ENCODE measurements around the gene DDO. TPM values are rescaled to one million over a fixed set of nuclear protein-coding genes. Genes with fewer than 3 reads are reported as not detected.

Gene DDO
- total RNA-seq, 1 experiment from 2014 or later = 0.39 TPM

DNA sequence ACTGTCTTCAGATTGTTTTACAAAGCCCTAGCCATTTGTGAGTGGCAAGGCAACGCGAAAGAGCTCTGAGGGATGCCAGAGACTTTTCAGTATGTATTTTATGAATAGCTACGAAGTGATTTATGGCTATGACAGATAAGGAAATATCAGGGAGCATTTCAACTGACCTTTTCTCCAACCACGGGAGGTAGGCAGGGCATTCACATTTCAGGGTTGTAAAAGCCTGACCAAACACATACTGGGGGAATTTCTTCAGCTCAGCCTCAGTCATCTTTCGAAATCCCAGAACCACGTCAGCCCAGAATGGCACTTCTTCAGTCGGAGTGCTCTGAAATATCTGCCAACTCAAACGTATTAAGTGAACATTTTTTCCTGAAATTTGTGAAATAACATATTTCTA is 10.8 kb downstream of the DDO start:
- in situ Hi-C loops (cut with HindIII; ENCODE audit: low pct_unique_long_range_greater_than_20kb, low sequenced_read_pairs) (no loop called here), intact Hi-C loops (cut with micrococcal nuclease; ENCODE audit: unreplicated experiment) (no loop called here)
- BruUV-seq (replicated peaks) = no TSS peak
- POLR2A ChIA-PET = no interaction called here
- DNase-seq (ENCODE audit: low read depth, low spot score) = no peak
- no peak overlapping the region for H3K27ac ChIP-seq (ENCODE audit: low read length)
- peaks cover 23% of the 10 kb centered on the region; the same call in 1 of the 2 replicates for H3K27me3 ChIP-seq (ENCODE audit: control insufficient read depth, insufficient read depth, low read length)
- TF ChIP-seq, protein P1, sequence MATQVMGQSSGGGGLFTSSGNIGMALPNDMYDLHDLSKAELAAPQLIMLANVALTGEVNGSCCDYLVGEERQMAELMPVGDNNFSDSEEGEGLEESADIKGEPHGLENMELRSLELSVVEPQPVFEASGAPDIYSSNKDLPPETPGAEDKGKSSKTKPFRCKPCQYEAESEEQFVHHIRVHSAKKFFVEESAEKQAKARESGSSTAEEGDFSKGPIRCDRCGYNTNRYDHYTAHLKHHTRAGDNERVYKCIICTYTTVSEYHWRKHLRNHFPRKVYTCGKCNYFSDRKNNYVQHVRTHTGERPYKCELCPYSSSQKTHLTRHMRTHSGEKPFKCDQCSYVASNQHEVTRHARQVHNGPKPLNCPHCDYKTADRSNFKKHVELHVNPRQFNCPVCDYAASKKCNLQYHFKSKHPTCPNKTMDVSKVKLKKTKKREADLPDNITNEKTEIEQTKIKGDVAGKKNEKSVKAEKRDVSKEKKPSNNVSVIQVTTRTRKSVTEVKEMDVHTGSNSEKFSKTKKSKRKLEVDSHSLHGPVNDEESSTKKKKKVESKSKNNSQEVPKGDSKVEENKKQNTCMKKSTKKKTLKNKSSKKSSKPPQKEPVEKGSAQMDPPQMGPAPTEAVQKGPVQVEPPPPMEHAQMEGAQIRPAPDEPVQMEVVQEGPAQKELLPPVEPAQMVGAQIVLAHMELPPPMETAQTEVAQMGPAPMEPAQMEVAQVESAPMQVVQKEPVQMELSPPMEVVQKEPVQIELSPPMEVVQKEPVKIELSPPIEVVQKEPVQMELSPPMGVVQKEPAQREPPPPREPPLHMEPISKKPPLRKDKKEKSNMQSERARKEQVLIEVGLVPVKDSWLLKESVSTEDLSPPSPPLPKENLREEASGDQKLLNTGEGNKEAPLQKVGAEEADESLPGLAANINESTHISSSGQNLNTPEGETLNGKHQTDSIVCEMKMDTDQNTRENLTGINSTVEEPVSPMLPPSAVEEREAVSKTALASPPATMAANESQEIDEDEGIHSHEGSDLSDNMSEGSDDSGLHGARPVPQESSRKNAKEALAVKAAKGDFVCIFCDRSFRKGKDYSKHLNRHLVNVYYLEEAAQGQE (IDR thresholded peaks at IDR 0.05; ENCODE audit: insufficient read depth in 1 of 2, low read depth in 2 of 2, low read length in 1 of 2) = no peak
- TF ChIP-seq, protein P2, sequence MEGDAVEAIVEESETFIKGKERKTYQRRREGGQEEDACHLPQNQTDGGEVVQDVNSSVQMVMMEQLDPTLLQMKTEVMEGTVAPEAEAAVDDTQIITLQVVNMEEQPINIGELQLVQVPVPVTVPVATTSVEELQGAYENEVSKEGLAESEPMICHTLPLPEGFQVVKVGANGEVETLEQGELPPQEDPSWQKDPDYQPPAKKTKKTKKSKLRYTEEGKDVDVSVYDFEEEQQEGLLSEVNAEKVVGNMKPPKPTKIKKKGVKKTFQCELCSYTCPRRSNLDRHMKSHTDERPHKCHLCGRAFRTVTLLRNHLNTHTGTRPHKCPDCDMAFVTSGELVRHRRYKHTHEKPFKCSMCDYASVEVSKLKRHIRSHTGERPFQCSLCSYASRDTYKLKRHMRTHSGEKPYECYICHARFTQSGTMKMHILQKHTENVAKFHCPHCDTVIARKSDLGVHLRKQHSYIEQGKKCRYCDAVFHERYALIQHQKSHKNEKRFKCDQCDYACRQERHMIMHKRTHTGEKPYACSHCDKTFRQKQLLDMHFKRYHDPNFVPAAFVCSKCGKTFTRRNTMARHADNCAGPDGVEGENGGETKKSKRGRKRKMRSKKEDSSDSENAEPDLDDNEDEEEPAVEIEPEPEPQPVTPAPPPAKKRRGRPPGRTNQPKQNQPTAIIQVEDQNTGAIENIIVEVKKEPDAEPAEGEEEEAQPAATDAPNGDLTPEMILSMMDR (IDR thresholded peaks at IDR 0.05) = no peak
- TF ChIP-seq SIN3A (IDR thresholded peaks at IDR 0.05; ENCODE audit: borderline replicate concordance, insufficient read depth, low read depth, low read length) (no peak), POLR2AphosphoS5 (IDR thresholded peaks at IDR 0.05; ENCODE audit: low read depth, low read length) (no peak), TCF7L2 (IDR thresholded peaks at IDR 0.05; ENCODE audit: low read depth, low read length) (no peak)
- no peak overlapping the region for H3K4me3 ChIP-seq (ENCODE audit: low read depth in 2 of 2, low read length in 2 of 2)
- no peaks in the 10 kb centered on the region for H3K36me3 ChIP-seq (ENCODE audit: control insufficient read depth, insufficient read depth, low read length)
- CTCF ChIA-PET = no interaction called here
- no peaks in the 10 kb centered on the region; the same call in 1 of the 2 replicates for H3K4me1 ChIP-seq (ENCODE audit: control insufficient read depth, insufficient read depth, low read length)
- H3K9me3 ChIP-seq (ENCODE audit: control insufficient read depth, insufficient read depth, low read depth, low read length) = no peaks in the 10 kb centered on the region
- no peak for ATAC-seq

DNA sequence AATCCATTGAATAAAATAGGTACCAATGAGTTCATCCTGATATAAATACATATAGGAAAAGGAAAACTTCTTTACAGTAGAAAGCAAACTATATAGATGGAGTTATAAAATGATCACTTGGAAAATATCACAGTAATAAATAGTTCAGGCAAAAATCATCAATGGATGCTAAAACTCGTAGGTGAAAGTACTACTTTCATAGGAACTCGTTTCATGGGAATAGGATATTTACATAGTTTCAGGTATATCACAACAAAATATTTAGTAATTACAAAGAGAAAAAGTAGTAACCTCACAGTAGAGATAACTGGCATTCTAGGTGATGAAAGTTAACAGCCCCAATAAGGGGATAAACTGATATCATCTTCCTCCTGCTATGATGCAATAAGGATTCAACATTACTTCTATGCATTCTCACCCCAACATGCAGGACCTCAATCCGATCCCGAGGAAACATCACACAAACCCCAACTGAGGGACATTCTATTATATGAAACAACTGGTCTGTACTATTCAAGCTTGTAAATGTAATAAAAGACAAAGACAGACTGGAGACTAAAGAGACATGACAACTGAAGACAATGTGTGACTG is 13.7 kb downstream of the DDO start:
- ChIA-PET CTCF (no interaction called here), POLR2A (no interaction called here)
- Histone ChIP-seq H3K27me3 (ENCODE audit: control insufficient read depth, insufficient read depth, low read length) (peaks cover 10% of the 10 kb centered on the region; the same call in 1 of the 2 replicates), H3K27ac (ENCODE audit: low read length) (no peak overlapping the region; the same call in 1 of the 2 replicates), H3K4me1 (ENCODE audit: control insufficient read depth, insufficient read depth, low read length) (no peaks in the 10 kb centered on the region; the same call in 1 of the 2 replicates), H3K9me3 (ENCODE audit: control insufficient read depth, insufficient read depth, low read depth, low read length) (no peaks in the 10 kb centered on the region), H3K36me3 (ENCODE audit: control insufficient read depth, insufficient read depth, low read length) (no peaks in the 10 kb centered on the region), H3K4me3 (ENCODE audit: low read depth in 2 of 2, low read length in 2 of 2) (no peak overlapping the region)
- in situ Hi-C loops (cut with HindIII; ENCODE audit: low pct_unique_long_range_greater_than_20kb, low sequenced_read_pairs) (no loop called here), intact Hi-C loops (cut with micrococcal nuclease; ENCODE audit: unreplicated experiment) (no loop called here)
- no TSS peak for BruUV-seq (replicated peaks)
- TF ChIP-seq, protein P1 (IDR thresholded peaks at IDR 0.05; ENCODE audit: insufficient read depth in 1 of 2, low read depth in 2 of 2, low read length in 1 of 2) = no peak
- no peak for TF ChIP-seq TCF7L2 (IDR thresholded peaks at IDR 0.05; ENCODE audit: low read depth, low read length)
- no peak for TF ChIP-seq POLR2AphosphoS5 (IDR thresholded peaks at IDR 0.05; ENCODE audit: low read depth, low read length)
- TF ChIP-seq, protein P2 (IDR thresholded peaks at IDR 0.05) = no peak
- no peak for TF ChIP-seq SIN3A (IDR thresholded peaks at IDR 0.05; ENCODE audit: borderline replicate concordance, insufficient read depth, low read depth, low read length)
- DNase-seq (ENCODE audit: low read depth, low spot score) = no peak
- ATAC-seq = no peak

Measured in Panc1 (cell line).